GM19043 (cell line): ENCODE measurements around the gene PLXNA4.

Experiments used
- ATAC-seq: cut with Tn5 transposase; IDR thresholded peaks from one replicate; pipeline ENCODE4 v1.9.1; 2021; ENCODE audit warnings: low read depth; ENCODE audit not compliant: unreplicated experiment

PLXNA4 gene

GRCh38 chr7:132504852-132505251, 71.4 kb downstream of the PLXNA4 start:
- ATAC-seq = no peak

GRCh38 chr7:132504071-132504470, 72.2 kb downstream of the PLXNA4 start:
- no peak for ATAC-seq

GRCh38 chr7:132503415-132503814, 72.9 kb downstream of the PLXNA4 start:
- ATAC-seq = no peak

GRCh38 chr7:132501956-132502355, 74.3 kb downstream of the PLXNA4 start:
- ATAC-seq = no peak

- no peak for ATAC-seq
These were observed 75.4 kb downstream of the PLXNA4 start for GRCh38 chr7:132500727-132501440.

GRCh38 chr7:132499487-132499886, 76.8 kb downstream of the PLXNA4 start:
- ATAC-seq = no peak

GRCh38 chr7:132499065-132499464, 77.2 kb downstream of the PLXNA4 start:
- no peak for ATAC-seq

GRCh38 chr7:132498319-132498718, 78.0 kb downstream of the PLXNA4 start:
- no peak for ATAC-seq

- no peak for ATAC-seq
These were observed 79.2 kb downstream of the PLXNA4 start for GRCh38 chr7:132497098-132497497.

- ATAC-seq = no peak
These were observed 80.3 kb downstream of the PLXNA4 start for GRCh38 chr7:132495936-132496335.

GRCh38 chr7:132494474-132494873, 81.8 kb downstream of the PLXNA4 start:
- no peak for ATAC-seq

- no peak for ATAC-seq
These were observed 83.3 kb downstream of the PLXNA4 start for GRCh38 chr7:132492823-132493445.

- no peak for ATAC-seq
These were observed 84.8 kb downstream of the PLXNA4 start for GRCh38 chr7:132491391-132491945.

- ATAC-seq = no peak
These were observed 85.8 kb downstream of the PLXNA4 start for GRCh38 chr7:132490474-132490873.

- ATAC-seq = no peak
These were observed 86.5 kb downstream of the PLXNA4 start for GRCh38 chr7:132489776-132490237.

- ATAC-seq = no peak
These were observed 87.5 kb downstream of the PLXNA4 start for GRCh38 chr7:132488634-132489302.

- no peak for ATAC-seq
These were observed 90.0 kb downstream of the PLXNA4 start for GRCh38 chr7:132486274-132486610.

- no peak for ATAC-seq
These were observed 90.5 kb downstream of the PLXNA4 start for GRCh38 chr7:132485600-132486273.

- no peak for ATAC-seq
These were observed 91.1 kb downstream of the PLXNA4 start for GRCh38 chr7:132485136-132485535.

GRCh38 chr7:132482866-132483265, 93.4 kb downstream of the PLXNA4 start:
- no peak for ATAC-seq

GRCh38 chr7:132480534-132480933, 95.7 kb downstream of the PLXNA4 start:
- ATAC-seq = no peak
